IPS-18c (cell line): ENCODE data around the gene CHST3.
"Not testable (repeated sequence)": the region's sequence is repeated elsewhere in the genome, so short reads cannot be mapped to it uniquely, and the experiment has no call there.

Source experiments
- H3K4me3 ChIP-seq: 2 replicates; pipeline ENCODE4 v1.7.0; 2013; ENCODE audit warnings: low read depth, mild to moderate bottlenecking, low read length, moderate library complexity; ENCODE audit not compliant: insufficient read depth
- H3K9me3 ChIP-seq: one replicate; pipeline ENCODE4 v1.6.1; 2013; ENCODE audit warnings: mild to moderate bottlenecking, low read length, moderate library complexity; ENCODE audit not compliant: control insufficient read depth, insufficient read depth

The CHST3 gene

DNA sequence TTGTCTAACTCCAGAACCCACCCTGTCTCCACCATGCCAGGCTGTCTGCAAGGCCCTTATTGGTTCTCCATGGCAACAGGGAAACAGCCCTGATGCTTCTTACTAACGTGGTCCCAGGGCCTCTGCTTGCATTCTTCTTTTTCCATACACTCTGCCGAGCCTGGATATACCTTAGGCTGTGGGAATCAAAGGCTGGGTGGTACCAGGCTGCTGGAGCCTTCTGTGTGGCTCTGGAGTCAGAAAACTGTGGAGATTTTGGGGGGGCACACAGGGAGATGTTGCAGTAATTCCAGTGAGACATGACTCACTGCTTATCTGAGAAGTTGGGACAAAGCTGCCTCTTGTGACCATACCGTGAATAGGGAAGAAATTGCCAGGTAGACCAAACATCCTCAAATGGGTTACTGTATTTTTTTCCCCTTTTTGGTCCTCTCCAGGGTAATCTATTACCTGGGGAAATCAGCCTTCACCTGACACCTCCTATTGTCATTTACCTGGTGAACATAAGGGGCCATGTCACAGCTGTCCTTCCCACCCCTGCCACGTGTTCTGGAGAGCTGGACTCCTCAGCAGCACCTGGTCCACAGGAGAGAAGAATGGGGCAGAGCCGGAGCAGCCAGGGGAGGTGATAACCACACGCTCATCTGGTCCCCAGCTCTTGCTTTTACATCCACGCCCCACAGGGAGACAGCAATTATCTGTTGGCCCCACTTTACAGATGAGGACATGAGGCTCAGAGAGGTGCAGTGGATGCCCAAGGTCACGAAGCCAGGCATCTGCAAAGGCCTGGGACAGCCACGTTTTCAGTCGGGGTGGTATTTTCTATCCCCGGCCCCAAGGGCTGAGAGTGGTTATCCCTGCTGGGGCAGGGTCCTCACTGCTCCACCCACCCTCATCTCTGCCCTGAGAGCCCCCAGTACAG lies 4.6 kb downstream of the CHST3 start:
- H3K9me3 ChIP-seq: no peaks in the 10 kb centered on the region
- H3K4me3 ChIP-seq: no peak overlapping the region

GRCh38 chr10:71969929-71970328 lies 5.7 kb downstream of the CHST3 start:
- no peak overlapping the region for H3K4me3 ChIP-seq
- no peaks in the 10 kb centered on the region for H3K9me3 ChIP-seq

- Histone ChIP-seq H3K9me3 (no peaks in the 10 kb centered on the region), H3K4me3 (no peak overlapping the region)
These were observed 6.1 kb downstream of the CHST3 start for GRCh38 chr10:71970331-71970730.

DNA sequence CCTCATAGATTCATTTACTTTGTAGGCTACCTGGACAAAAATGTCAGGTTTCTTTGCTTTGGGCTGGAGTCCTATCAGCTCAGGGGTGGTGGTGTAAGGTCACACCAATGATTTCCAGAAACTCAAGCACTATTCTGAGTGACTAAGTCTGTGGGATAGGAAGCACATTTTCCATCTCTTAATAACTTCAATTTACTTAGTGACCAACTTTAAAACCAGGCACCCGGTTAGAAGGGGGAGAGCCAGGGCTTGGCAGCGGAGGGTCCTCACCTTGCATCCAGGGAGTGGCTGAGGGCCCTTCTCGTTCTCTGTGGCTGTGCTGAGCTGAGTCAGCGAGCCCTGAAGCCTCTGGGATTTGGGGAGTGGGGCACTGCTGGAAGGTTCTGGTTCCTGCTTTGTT lies 6.7 kb downstream of the CHST3 start:
- H3K4me3 ChIP-seq: no peak overlapping the region
- H3K9me3 ChIP-seq: no peaks in the 10 kb centered on the region

- Histone ChIP-seq H3K4me3 (no peak overlapping the region), H3K9me3 (no peaks in the 10 kb centered on the region)
These were observed 7.1 kb downstream of the CHST3 start for GRCh38 chr10:71971311-71971731.

- H3K9me3 ChIP-seq: no peaks in the 10 kb centered on the region
- H3K4me3 ChIP-seq: no peak overlapping the region
These were observed 7.8 kb downstream of the CHST3 start for GRCh38 chr10:71971769-71972555.

GRCh38 chr10:71972746-71973695 lies 8.8 kb downstream of the CHST3 start:
- no peak overlapping the region for H3K4me3 ChIP-seq

DNA sequence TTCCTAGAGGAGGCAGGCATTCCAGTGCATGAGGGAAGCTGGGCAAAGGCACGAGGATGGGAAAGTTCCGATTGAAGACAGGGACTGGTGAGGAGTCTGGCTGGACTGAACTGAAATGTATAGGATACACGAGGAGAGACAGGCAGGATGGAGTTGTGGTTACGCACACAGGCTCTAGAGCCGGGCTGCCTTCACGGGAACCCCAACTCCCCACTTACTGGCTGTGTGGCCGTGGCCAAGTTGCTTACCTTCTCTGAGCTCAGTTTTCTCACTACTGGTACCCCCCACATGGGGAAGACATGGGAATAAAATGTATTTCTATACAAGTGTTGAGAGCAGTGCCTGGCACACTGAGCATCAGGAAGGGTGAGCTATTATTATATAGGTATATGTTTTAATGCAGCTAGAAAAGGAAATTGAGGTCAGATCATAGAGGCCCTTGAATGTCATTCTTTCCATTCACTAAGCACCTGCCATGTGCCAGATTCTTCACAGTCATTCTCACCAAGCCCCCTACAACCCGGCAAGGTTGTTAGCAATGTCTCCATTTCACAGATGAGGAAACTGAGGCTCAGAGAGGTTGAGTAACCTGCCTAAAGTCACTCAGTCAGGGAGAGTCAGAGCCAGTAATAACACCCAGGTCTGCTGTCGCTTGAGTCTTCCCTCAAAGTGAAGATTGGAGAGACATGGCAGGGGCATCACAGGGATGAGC lies 9.7 kb downstream of the CHST3 start:
- no peak overlapping the region for H3K4me3 ChIP-seq

More at GRCh38 chr10:71972746-71973695, 8.8 kb downstream of the CHST3 start:
- H3K9me3 ChIP-seq: no peaks in the 10 kb centered on the region

GRCh38 chr10:71974489-71975021 lies 10.4 kb downstream of the CHST3 start:
- H3K4me3 ChIP-seq: no peak overlapping the region
- H3K9me3 ChIP-seq: no peaks in the 10 kb centered on the region

More for the DNA sequence above, 9.7 kb downstream of the CHST3 start:
- no peaks in the 10 kb centered on the region for H3K9me3 ChIP-seq

DNA sequence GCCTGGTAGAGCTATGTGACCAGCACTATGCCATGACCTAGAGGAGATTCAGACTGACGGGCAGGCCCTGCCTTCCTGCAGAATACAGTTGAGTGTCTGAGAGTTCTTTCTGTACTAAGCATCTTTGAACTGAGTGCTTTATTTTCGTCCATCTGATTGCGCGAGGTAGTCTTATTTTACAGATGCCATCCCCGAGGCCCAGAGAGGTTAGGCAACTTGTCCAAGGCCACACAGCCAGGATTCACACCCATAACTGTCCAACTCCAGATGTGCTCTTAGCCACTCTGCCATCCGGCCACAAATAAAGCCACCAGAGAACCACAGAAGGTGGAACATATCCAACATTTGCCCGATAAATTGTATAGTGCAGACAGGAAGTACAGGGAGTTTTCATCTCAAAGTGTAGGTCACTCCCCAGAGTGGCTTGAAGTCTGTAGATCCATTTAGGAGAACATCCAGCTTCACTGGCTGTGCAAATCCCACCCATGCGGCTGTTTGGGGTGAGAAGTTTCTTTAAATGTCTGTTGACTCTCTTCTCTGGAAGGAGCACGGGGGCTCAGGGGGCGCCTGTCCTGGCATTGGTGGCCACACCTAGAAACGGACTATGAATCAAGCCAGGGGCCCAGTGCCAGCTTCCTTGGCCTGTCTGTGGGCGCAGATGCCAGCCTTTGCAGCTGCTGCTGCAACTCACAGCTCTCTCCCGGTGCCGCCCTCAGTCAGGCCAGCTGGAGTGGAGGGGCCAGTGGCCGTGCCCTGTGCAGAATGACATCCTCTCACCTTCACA lies 11.1 kb downstream of the CHST3 start:
- H3K9me3 ChIP-seq: no peaks in the 10 kb centered on the region
- no peak overlapping the region for H3K4me3 ChIP-seq

GRCh38 chr10:71975871-71976725 lies 11.9 kb downstream of the CHST3 start:
- Histone ChIP-seq H3K9me3 (no peaks in the 10 kb centered on the region), H3K4me3 (no peak overlapping the region)

- not testable (repeated sequence) for H3K4me3 ChIP-seq, H3K9me3 ChIP-seq
These were observed 13.4 kb downstream of the CHST3 start for GRCh38 chr10:71977614-71977903.

DNA sequence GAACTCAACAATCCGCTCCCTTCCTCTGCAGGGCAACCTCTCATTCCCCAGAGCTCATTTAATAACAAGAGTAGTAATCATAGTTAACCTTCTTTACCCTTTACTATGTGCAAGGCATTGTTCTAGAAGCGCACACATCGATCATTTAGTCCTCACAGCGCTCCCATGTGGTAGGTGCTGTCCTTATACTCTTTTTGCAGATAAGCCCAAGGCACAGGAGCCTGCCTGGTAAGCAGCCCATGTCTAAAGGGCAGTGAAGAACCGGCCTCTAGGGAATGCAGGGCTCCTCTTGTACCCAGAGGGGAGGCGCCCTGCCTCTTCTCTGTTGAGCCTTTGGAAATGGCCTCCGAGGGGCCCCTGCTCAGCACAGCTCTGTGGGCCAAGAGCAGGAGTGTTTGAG lies 14.3 kb downstream of the CHST3 start:
- no peak overlapping the region; the same call in 1 of the 2 replicates for H3K4me3 ChIP-seq
- H3K9me3 ChIP-seq: no peaks in the 10 kb centered on the region

GRCh38 chr10:71978988-71979691 lies 14.9 kb downstream of the CHST3 start:
- Histone ChIP-seq H3K4me3 (no peak overlapping the region; the same call in 1 of the 2 replicates), H3K9me3 (no peaks in the 10 kb centered on the region)
